G401 (cell line): ENCODE data around the gene C3orf85. TPM values are rescaled to one million over a fixed set of nuclear protein-coding genes. Genes with fewer than 3 reads are reported as not detected.
"Not testable (repeated sequence)": the region's sequence is repeated elsewhere in the genome, so short reads cannot be mapped to it uniquely, and the experiment has no call there.

Experiments used
- DNase-seq: peaks from one replicate; pipeline ENCODE4 v3.0.0-alpha.2; 2015; ENCODE audit warnings: low spot score
- in situ Hi-C: cut with HindIII; loops from 2 replicates; pipeline ENCODE4 v1.10.0; 2016; ENCODE audit warnings: low sequenced_read_pairs, mixed read lengths
- total RNA-seq: library from RNA; depleted of rRNA; stranded (reverse); fragments of >200 nt; shearing (Covaris generic); gene quantifications from 2 replicates; pipeline ENCODE4 v1.2.3, GENCODE V29; 2014; rRNA removed

The C3orf85 gene, protein sequence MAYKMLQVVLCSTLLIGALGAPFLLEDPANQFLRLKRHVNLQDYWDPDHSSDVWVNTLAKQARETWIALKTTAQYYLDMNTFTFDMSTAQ
- not detected in 2 replicates for total RNA-seq

DNA sequence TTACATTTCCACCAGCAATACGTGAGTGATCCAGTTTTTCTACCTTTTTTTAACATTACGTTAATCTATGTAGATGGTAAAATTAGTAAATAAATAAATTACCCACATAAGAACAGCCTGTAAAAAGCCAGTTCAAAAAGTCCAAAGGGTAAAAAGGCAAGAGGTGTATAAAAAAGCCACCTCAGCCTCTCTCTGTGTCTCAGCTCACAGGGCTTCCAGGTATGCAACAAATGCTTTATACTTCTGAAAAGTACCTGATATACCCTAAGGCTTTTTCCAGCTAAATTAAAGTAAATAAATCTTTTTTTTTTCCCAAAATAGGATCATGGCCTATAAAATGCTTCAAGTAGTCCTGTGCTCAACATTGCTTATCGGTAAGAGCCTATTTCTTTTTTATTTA lies at the start of gene C3orf85:
C3orf85 (plus strand) TSS at position 197 of the 400 bp plus-strand sequence; CDS start at position 326, 129 bp downstream.
- in situ Hi-C loops, result no loop called here

DNA sequence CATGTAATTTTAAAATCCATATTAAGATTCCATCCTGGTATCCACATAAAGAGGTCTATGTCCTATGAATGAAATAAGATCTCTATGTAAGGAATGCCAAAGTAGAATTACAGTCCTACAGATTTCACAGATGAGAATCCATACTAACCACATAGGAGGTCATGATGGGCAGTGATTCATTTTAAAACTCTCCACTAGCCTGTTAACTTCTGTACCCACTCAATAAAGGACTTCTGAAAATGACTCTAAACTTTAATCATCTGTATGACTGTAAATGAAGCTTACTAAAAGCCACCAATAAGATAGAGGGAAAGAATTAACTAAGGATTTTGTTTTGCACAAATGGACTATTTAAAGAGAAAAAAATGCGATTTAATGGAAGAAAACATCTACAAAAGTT lies 47.3 kb upstream of the C3orf85 start:
- no peak for DNase-seq
- in situ Hi-C loops, result no loop called here

More for the DNA sequence above, at the start of gene C3orf85:
- DNase-seq, result no peak

DNA sequence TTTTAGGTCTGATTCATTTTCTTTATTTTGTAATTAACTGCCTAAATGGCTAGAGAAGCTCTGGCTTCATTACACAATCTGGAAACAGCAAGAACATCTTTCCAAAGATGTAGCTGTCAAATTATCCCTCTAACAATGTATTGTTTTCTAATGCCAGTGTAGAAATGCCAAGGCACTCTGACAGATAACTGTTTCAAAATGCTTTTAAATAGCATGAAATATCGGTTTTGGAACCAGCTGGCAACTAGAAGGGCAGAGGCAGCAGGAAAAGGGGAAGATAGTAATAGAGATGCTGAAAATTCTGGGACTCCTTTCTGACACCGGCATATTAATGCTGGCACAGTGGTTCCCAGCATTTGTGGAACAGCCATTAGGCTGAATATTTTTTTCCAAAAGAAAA lies 44.7 kb upstream of the C3orf85 start:
- in situ Hi-C loops, result no loop called here
- DNase-seq, result no peak

DNA sequence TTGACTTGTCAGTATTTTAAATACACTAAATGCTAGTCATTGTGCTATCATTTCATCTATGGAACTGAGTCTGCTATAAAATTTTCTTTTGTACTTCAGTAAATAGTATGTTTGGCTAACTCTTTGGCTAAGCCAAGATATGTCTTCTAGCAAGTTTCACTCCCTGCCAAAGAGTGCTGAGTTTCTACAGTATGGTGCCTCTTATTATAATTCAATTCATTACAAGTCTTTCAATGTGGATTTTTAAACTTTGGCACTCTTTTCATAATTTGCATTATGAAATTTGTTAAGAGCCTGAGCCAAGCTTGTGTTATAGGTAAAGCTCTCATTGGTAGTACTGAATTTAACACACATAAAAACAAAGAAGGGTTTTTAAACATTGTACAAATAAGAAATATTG lies 43.0 kb upstream of the C3orf85 start:
- DNase-seq, result no peak
- in situ Hi-C loops, result no loop called here

DNA sequence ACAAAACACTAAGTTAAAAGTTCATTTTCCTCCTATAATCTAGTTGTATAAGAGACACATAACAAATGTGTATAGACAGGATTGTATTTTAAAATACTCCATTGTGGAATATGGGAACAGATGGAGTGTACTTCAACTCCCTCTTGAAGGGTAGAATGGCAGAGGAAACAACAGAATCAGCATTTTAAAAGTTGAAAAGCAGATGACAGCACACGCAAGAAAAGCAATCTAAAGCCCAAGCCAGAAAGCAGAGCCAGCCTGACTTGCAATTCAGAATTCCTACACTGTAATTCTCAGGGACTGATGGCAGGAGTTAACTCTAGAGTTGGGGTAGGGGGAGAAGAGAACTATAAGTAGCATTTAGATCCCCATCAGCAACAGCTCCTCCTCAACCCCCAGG lies 41.4 kb upstream of the C3orf85 start:
- no peak for DNase-seq
- in situ Hi-C loops, result no loop called here

DNA sequence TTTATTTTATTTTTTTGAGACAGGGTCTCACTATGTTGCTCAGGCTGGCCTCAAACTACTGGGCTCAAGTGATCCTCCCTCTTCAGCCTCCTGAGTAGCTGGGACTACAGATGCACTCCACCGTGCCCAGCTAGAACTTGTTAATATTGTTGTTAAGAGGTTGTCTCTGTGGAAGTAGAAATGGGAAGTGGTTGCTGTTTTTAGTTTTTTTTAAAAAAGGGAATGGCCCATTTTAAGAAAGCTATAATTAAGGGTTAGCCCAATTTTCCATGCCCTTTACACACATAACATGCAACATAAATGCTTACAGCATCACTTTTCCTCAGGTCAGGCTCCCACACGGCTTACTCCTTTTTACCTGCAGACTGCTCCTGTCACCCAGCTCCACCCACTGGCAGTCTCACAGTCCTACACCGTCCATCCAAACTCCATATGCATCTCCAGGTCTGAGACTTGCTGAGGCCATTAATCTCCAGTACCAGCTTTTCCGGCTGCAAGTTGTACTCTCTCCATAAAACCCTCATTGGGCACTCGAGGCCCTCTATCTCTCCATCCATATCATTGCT lies 38.4 kb upstream of the C3orf85 start:
- in situ Hi-C loops, result no loop called here
- DNase-seq, result no peak

DNA sequence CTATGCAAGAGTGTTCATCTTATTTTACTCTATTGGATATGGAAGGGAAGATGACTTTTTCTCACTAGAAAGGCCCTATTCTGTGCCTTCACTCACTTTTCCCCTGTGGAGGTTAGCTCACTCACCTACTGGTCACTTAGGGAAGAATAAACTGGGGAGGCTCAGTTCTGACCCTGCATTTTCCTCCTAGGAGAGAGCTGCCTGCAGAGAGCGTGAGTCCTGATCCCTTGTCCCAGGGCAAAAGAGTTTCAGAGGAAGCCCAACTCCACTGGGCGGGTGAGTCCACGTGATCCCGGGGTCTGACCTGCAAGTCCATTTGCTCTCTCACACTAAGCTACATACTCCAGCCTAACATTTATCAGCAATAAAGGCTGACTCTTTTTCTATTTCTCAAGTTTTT lies 26.9 kb upstream of the C3orf85 start:
- in situ Hi-C loops, result no loop called here
- DNase-seq, result no peak

DNA sequence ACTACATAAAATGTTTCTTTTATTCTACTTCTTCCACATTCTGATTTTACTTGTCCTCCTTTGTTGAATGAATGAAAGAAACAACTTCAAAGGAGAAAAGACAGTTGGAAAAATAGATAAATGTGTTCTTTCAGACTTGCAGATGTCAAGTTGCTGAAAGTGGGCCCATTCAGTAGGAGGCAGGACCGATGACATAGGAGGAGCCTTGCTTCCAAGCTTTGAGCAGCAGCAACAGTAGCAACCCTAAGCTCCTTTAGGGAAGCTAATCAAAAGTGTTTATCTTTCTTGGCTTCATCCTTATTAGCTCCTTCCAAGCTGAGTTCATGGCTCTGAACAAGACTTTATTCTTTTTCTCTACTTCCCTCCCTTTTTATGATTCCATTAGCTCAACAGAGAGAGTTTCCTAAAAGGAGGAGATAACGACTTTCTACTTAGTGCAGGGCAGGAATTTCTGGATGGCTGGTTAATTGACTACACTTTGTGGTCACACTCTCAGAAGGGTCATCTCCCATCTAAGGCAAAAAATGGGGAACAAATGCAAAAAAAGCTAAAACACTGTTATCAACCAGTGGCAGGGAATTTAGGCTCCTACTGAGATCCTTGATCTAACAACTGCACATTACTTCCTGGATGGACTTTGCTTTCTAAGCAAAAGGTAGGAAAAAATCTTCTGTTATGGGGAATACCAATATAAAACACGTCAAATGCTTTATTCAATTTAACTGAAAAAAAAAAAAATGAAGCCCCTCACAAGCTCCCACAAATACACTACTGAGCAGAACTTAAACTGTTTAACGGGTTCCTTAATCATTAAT lies 23.4 kb upstream of the C3orf85 start:
- DNase-seq, result no peak
- in situ Hi-C loops, result no loop called here

DNA sequence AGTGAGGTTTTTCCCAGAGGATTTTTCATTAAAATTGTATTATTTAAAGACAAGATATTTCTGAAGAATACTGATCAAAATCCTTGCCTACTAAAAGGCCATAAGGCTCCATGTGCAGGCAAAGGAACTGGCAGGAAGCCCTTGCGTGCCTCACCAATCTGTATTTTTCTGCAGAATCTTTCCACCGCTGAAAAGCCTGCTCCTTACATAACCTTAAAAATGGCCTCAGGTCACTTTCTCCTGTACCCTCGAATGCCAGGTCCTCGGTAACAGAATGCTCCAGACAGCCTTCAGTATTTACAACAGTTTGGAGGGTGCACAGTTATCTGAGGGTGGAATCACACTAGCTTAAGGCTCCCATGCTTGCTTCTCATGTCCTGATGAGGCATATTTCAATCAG lies 21.8 kb upstream of the C3orf85 start:
- in situ Hi-C loops, result no loop called here
- peak; percentile 43 for DNase-seq

DNA sequence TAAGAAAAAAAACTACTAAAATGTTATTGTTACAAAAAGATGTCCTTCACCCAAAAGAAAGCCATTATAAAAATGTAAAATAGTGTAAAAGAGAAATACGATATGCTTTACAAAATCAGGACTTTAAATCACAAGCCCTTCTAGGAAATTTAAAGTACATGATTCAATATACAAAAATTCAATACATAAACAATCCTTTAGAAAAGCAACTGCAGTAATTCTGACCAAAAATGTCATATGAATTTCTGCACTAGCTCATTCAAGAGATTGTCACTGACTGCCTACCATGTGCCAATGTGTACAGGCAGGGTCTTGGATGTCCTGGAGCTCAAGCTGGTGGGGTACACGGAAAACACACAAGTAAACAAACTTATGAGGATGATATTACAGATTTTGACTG lies 21.1 kb upstream of the C3orf85 start:
- DNase-seq, result no peak
- in situ Hi-C loops, result no loop called here

DNA sequence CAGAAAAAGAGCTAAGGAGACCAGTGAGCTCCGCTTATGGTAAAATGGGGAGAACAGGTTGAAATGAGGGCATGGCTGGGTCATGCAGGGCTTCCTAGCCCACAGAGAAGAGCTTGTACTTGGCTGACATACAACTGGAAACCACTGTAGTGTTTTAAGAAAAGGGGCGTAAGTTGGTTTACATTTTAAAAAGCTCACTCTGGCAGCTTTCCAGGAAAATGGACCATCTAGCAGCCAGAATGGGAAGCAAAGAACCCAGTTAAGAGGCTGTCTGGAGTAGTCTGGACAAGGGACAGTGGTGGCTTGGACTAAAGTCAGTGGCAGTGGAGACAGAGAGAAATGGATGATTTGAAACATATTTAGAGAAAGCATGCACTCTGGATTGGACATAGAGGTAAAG lies 20.5 kb upstream of the C3orf85 start:
- in situ Hi-C loops, result no loop called here
- no peak for DNase-seq

DNA sequence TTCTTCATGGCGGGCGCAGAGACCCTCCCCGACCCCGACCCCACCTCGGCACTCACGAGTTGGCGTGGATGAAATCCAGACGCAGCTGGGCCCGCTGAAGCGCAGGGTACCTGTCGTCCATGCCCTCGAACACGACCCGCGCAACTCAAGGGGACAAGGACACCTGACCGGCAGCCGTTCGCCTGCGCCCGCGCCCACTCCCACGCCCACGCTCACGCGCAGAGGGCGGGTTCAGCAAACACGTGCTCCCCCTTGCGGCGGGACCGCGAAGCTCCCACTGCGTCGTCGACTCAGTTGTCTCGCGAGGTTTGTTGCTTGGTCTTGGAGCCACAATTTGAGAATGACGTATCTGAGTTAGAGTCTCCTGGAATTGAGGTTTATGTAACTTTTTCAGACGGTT lies 18.6 kb upstream of the C3orf85 start, which contains the start of gene MORC1:
MORC1 (minus strand) TSS at position 196 of the 400 bp plus-strand sequence; CDS start at position 121, 75 bp downstream.
- in situ Hi-C loops, result no loop called here
- no peak for DNase-seq

DNA sequence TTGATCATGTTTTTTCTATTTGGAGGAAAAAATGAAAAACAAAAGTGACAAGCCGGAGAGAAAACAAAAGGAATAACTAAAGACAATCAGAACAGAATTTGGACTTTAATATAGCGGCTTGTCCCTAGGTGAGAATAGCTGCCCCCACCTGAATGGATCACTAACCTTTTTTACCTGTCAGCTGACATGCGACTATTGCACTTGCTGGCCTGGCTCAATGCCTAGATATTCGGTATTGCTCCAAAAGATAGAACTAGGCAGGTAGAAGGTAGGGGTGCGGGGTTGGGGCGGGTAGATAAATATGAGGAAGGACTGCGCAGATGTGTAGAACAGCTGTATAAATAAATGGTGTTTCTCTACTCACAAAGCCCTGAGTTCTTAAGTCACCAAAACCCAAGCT lies 17.9 kb upstream of the C3orf85 start:
- in situ Hi-C loops, result no loop called here
- DNase-seq, result no peak

DNA sequence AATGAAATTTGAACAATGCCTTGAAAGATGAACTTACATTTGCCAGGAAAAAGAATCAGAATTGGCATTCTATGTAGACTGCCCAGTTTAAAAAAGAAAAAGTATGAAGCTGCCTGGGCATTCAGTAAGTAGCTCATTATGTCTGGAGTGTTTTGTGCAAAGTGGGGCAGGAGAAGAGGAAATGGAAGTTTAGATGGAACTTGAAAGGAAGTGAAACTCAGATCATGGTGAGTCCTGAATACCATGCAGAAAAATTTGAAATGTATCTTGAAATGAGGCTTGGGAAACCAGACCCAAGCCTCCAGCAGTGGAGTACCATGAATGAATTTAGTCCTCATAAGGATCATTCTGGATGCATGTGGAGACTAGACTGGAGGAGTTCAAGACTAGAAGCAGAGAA lies 13.8 kb upstream of the C3orf85 start:
- in situ Hi-C loops, result no loop called here
- no peak for DNase-seq

DNA sequence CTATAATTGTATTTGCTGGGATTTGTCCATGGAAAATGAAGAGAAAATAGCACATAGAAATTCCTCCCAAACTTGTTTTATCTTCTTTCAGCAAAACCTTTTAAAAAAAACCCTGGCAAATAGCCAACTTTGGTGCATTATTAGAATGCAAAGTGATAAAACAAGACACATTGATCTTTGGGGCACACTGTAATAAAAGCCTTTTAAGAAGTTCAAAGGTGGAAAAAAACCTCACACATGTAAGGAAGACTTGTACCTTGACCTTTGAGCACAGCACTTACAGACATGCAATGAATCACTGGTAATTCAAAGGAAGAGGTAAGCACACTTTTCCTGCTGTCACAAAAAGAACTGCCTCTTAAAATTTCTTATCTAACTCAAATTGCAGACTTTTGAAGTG lies 10.6 kb upstream of the C3orf85 start:
- in situ Hi-C loops, result no loop called here
- no peak for DNase-seq

DNA sequence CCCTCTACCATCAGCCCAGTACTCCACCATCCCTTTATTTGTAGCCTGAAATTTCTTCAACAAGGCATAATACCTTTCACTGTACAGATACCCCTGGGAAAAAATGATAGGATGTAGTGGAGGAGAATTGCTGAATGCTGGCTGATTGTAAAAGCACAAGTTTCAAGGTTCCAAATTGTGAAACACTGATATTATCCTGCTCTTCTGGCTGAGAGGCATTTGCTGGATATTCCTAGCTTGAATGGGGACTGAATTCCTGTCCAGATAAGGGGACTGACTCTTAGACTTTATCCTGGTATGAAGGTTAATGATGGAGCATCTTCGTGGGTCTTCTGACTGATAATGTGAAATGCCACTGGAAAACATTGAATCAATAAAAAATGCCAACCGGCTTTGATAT lies 9.0 kb upstream of the C3orf85 start:
- in situ Hi-C loops, result no loop called here
- DNase-seq, result no peak

DNA sequence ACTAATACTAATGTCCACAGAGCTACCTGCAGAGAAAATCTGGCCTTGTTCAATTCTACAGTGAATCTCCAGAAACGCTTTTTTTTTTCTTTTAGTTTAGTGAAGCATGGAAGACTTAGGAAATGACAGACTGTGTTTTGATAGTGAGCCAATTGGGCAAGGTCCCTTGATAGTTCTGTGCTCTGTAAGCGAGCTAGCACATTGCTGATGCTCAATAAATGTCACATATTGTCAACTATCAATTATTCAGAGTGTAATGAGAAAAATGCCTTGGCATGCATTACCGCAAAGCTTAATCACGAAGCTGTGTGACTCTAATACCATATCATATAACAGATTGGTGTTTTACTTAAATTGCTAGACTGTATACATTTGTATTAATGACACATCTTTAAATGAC lies 5.2 kb upstream of the C3orf85 start:
- in situ Hi-C loops, result no loop called here
- peak; percentile 21 for DNase-seq

DNA sequence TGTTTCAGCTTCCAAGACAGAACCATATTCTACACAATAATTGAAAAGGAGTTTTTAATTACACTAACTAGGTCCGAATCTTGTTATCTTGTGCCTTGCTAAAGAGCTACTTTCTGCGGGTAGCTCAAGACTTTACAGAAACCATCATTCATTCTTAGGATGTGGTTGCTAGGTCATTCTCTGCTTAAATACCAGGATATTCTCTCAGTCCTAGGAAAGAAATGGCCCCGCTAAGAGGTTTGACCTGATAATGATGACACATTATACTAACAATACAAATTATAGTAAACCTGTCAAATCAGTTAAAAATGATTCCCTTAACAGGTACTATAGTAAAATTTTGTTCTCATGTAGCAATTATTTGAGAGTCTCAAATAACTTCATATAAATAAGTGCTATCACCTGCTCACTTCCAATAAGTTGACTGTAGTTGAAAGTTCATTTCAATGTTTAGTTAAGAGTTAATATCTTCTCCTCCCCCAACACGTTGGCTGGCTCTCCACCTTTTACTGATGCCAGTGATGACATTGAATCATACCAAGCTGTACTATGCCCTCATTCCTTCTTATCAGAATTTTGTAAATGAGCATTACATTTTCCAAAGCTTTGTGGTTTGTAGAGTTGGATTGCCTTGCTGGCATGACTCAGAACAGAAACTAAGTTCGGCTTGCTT lies 3.6 kb upstream of the C3orf85 start:
- no peak for DNase-seq
- in situ Hi-C loops, result no loop called here

DNA sequence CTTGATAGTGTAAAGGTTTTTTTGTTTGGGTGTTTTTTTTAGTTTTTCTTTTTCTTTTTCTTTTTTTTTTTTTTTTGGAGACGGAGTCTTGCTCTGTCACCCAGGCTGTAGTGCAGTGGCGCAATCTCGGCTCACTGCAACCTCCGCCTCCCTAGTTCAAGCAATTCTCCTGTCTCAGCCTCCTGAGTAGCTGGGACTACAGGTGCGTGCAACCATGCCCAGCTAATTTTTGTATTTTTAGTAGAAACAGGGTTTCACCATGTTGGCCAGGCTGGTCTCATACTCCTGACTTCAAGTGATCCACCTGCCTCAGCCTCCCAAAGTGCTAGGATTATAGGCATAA lies 3.1 kb upstream of the C3orf85 start:
- DNase-seq, in situ Hi-C loops: not testable (repeated sequence)

DNA sequence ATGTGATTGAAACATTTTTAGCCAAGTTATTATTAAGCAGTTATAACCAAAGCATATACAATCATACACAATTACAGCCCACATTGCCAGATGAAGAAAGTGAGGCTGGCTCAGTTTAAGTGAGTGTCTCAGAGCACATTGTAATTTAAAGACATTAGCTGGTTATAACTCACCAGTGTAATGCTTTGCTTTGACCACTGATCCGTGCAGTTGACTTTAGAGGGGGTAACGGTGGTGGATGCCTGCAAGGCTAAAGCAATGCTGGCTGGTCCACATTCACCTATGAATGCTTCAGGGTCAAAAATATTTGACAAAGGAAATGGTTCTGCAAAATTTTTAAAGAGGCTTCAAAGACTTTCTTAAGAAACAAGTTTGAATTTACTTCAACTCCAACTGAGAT lies 1.2 kb downstream of the C3orf85 start:
- no peak for DNase-seq
- in situ Hi-C loops, result no loop called here
